KOPT-K1 (cell line): ENCODE measurements around the gene YTHDF2.
"Not testable (repeated sequence)": the region's sequence is repeated elsewhere in the genome, so short reads cannot be mapped to it uniquely, and the experiment has no call there.

Source experiments
- H3K27ac ChIP-seq: fragments of 200-600 bp; sonication (generic); 2 replicates; pipeline ENCODE4 v1.5.1; 2016; ENCODE audit warnings: antibody characterized with exemption, mild to moderate bottlenecking, low read depth, low read length; ENCODE audit not compliant: poor library complexity, severe bottlenecking
- H3K36me3 ChIP-seq: fragments of 200-600 bp; sonication (generic); 2 replicates; pipeline ENCODE4 v1.5.1; 2017; ENCODE audit warnings: antibody characterized with exemption, mild to moderate bottlenecking, low read length, moderate library complexity; ENCODE audit not compliant: insufficient read depth
- H3K9me3 ChIP-seq: fragments of 200-600 bp; sonication (generic); 2 replicates; pipeline ENCODE4 v1.5.1; 2017; ENCODE audit warnings: antibody characterized with exemption, low read length, mild to moderate bottlenecking; ENCODE audit not compliant: insufficient read depth, poor library complexity, severe bottlenecking

The YTHDF2 gene

DNA sequence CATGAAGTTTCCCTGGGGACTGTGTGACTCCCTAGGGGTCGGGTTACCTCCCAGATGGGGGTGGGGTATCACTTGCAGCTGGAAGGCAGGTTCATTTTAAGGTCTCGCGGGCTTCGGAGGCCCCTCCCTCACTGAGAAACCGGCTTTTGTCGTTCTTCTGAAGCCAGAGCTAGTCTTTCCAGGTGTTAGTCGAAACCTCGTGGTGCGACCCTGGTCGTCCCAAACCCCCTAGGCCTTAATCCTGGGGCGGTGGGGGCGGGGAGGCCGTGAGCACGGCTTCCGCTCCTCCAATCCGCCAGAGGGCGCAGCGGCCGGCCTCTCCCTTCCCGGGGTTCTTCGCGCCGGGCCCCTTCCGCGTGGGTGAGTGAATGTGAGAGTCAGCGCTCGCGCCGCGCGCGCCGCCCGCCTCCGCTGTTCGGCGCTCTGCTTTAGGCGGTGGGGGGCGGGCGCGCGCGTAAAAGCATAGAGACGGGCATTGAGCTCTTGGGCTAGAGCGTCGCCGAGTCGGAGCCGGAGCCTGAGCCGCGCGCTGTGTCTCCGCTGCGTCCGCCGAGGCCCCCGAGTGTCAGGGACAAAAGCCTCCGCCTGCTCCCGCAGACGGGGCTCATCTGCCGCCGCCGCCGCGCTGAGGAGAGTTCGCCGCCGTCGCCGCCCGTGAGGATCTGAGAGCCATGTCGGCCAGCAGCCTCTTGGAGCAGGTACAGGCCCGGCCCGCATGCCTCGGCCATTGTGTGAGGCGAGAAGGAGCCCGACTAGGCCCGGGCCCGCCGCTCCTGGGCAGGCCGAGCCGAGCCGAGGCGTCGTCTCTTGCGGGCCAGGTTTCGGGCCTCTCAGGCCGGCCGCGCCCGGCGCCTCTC lies at the start of gene YTHDF2:
TSS of gene YTHDF2 (plus strand) at position 491 of the 857 bp plus-strand sequence. CDS start at position 672, 181 bp downstream.
- Histone ChIP-seq H3K27ac (peak within 1 kb of the TSS; percentile 86), H3K9me3 (no peaks in the 10 kb centered on the region), H3K36me3 (peaks cover 35% of the 10 kb centered on the region)

DNA sequence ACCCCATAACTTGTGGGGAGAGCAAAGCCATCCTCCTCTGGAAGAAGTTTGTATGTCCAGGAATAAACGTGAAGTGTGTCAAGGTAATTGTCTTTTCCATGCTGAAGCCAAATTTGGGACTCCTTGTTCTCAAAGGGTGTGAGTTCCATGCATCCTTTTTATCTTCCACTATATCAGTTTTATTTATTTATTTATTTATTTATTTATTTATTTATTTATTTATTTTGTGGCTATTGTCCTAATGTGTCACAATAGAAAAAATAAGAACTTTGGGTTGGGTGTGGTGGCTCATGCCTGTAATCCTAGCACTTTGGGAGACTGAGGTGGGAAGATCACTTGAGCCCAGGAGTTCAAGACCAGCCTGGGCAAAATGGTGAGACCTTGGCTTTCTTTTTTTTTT lies 45.1 kb upstream of the YTHDF2 start:
- H3K9me3 ChIP-seq = not testable (repeated sequence)

DNA sequence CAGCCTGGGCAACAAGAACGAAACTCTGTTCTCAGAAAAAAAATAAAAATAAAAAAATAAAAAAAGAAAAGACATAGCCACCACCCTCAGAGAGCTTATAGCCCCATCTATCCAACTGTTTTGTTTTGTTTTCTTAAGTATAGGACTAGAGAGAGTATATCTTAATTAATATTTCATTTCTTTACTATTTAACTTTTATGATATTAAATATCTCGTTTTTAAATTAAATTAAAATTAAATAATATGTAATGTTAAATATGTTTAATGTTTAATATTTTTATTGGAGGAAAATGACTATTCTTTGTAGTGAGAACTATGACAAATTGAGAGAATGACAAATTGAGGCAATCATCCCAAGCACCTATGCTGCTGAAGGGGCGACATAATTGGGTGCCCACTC lies 33.1 kb upstream of the YTHDF2 start:
- Histone ChIP-seq H3K9me3 (no peaks in the 10 kb centered on the region), H3K36me3 (peaks cover 69% of the 10 kb centered on the region), H3K27ac (no peak overlapping the region)

More for the DNA sequence above, 45.1 kb upstream of the YTHDF2 start:
- not testable (repeated sequence) for H3K27ac ChIP-seq
- H3K36me3 ChIP-seq = peaks cover 58% of the 10 kb centered on the region

DNA sequence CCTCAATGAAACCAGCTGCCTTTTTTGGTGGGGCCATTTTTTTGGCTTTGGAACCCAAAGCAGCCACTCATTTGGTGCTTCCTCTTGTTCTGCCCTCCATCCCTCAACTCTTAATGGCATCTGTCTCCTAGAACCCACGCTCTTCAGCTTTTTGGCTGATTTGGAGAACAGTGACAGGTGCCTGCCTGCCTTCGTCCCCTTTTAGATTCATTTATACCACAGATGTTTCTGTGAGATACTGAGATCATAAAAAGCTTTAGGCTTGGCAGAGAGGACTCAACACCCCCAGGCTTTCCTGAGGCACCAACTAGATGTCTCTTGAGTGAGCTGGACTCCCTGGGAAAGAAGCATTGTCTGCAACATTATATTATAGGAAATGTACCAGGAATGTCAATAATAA lies 20.4 kb upstream of the YTHDF2 start:
- H3K9me3 ChIP-seq = no peaks in the 10 kb centered on the region
- no peak overlapping the region for H3K27ac ChIP-seq
- peaks cover 37% of the 10 kb centered on the region for H3K36me3 ChIP-seq

DNA sequence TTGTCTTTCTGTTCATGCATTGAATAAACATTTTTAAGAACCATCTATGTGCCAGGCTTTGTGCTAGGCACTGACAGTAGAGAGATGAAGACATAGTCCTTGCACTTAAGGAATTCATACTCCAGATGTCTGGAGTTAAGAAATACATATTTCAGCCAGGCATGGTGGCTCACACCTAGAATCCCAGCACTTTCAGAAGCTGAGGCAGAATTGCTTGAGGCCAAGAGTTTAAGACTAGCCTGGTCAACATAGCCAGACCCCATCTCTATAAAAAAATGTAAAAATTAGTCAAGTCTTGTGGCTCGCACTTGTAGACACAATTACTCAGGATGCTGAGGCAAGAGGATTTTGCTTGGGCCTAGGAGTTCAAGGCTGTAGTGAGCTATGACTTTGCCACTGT lies 18.6 kb upstream of the YTHDF2 start:
- Histone ChIP-seq H3K9me3 (no peaks in the 10 kb centered on the region), H3K27ac (no peak overlapping the region), H3K36me3 (peaks cover 23% of the 10 kb centered on the region)

DNA sequence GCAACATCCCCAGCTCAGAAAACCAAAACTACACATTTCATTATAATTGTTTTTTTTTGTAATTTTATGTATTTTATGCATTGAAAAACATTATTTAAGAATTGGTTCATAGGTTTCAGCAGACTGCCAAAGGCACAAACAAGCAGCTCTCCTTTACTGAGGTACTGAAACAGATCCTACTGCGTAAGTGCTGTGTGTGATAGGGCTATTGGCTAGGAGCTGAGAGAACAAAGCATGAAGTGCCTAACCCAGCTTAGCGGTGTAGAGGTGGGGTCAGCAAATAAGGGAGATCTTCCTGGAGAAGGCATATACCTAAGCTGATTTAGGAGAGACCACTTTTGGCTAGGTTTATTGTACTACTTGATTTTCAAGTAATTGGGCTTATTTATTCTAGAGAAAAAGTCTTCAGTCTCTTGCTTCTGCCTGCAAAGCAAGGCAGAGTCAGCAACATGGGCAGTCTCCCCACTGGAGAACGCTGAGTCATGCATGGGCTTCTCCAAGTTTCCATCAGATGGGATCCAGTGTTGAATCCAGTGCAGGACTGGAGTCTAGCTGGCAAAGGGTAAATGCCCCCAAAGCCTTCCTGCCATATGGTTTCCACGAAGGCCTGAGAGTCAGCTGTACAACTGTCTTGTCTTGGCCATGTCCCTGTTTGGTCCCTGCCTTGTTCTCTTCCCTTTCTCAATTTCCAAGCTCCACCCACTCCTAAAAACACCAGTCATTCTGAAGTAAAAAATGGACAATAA lies 18.0 kb upstream of the YTHDF2 start:
- no peaks in the 10 kb centered on the region for H3K9me3 ChIP-seq
- peaks cover 18% of the 10 kb centered on the region for H3K36me3 ChIP-seq
- H3K27ac ChIP-seq = no peak overlapping the region

DNA sequence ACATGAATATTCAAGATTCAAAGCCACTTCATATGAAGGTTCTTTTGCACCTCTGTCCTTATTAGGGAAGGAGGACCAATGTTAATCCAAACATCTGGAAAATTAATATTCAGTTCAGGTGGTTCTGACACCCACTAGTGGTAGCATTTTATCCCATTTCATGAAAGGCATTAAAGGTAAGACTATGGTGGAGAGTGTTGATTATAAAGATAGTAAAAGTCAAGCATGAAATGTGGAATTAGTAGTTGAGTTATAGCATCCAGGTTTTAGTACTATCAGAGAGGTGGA lies 17.5 kb upstream of the YTHDF2 start:
- H3K36me3 ChIP-seq = peaks cover 13% of the 10 kb centered on the region
- no peak overlapping the region for H3K27ac ChIP-seq
- H3K9me3 ChIP-seq = no peaks in the 10 kb centered on the region

DNA sequence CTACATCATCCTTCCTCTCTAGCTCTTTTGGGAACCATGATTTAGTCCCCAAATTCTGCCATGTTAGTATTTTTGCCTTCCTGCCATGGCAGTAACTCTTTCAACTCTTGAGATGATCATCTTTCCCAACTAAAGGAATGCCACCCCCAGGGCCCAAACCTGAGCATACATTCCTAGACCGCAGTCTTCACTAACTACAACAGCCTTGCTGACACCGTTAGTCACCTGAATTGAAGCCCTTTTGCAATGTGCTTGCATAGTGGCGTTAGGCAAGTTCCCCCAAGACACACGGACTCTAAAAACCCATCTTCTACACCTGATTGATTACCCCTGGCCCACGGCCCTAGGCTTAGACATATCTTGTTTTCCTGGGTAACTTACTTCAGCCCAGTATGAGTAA lies 16.4 kb upstream of the YTHDF2 start:
- H3K36me3 ChIP-seq = peaks cover 2% of the 10 kb centered on the region; the same call in 1 of the 2 replicates
- H3K9me3 ChIP-seq = no peaks in the 10 kb centered on the region
- no peak overlapping the region for H3K27ac ChIP-seq

DNA sequence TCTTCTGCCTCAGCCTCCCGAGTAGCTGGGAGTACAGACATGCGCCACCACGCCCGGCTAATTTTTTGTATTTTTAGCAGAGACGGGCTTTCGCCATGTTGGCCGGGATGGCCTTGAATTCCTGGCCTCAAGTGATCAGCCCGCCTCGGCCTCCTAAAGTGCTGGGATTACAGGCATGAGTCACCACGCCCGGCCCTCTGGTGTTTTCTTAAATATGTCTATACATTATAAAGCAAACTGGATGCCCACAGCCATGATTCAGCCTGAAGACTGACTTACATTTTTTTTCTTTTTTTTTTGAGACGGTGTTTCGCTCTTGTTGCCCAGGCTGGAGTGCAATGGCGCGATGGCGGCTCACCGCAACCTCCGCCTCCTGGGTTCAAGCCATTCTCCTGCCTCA lies 14.8 kb upstream of the YTHDF2 start:
- H3K9me3 ChIP-seq, H3K27ac ChIP-seq: not testable (repeated sequence)

DNA sequence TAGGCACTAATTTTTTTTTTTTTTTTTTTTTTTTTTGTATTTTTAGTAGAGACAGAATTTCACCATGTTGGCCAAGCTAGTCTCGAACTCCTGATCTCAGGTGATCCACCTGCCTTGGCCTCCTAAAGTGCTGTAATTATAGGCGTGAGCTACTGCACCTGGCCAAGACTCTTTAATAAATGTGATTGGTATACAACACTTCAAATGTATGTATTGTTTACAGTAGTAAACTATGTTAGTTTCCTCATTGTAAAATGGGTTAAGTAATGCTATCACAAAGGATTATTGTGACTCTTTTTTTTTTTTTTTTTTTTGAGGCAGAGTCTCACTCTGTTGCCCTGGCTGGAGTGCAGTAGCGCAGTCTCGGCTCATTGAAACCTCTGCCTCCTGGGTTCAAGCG lies 11.4 kb upstream of the YTHDF2 start:
- not testable (repeated sequence) for H3K9me3 ChIP-seq, H3K36me3 ChIP-seq, H3K27ac ChIP-seq

More for the DNA sequence above, 14.8 kb upstream of the YTHDF2 start:
- H3K36me3 ChIP-seq = not testable (repeated sequence)

DNA sequence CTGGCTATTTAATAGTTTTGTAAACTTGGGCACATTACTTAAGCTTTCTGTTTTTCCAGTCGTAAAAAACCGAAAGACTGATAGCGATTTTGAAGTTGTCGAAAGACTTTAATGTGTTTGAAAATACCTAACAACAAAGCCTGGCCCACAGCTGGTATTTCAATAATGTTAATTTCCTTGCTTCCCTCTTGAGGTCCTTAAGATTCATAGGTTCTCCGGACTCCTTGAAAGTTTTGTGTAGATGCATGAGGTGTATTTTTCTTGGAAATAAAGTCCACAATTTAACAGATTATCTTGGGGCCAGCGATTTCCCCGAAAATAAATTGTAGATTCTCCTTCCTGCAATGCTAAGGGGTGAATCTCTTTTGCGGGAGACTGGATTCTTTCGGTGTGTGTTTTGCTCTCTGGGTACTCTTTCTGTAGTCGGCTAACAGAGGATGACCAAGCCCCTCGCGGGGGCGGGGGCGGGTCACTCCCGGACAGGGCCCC lies 735 bp upstream of the YTHDF2 start:
- H3K9me3 ChIP-seq = no peaks in the 10 kb centered on the region
- peaks cover 28% of the 10 kb centered on the region for H3K36me3 ChIP-seq
- peak overlapping the region; percentile 86 for H3K27ac ChIP-seq

DNA sequence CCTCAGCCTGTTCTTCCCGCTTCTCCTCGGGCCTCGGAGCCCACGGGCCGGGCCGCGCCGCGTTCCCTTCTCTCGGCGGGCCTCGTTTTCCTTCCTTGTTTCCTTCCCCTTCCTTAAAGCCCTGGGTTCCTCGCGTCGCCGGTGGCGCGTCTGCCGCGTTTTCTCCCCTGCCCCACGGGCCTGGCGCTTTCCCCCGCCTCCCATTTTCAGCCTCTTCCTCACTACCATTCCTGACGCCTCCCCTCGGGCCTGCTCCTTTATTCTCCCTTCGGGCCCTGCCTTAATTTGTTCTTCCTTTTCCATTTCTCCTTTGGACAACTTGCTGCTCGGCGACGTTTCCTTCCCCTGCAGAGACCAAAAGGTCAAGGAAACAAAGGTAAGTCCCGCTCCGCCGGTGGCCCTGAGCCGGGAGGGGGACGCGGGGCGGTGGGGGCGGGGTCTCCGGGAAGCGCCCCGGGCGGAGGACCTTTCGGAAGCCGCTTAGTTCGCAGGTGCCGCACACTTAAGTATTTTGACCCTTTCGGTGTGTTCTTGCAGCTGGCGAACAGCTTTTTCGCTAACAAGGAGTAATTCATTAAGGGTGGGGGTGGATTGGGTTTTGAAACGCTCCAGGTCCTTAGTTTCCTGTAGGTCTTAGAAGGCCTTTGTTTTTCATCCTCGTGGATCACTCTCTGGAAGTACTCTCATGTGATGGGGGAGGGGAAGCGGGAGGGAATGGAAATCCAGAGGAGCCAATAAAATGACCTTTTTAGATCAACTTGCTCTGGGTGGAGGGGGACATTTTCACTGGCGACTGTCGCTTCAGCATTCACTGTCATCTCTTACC lies 780 bp downstream of the YTHDF2 start:
- no peaks in the 10 kb centered on the region for H3K9me3 ChIP-seq
- H3K27ac ChIP-seq = peak overlapping the region; percentile 86
- H3K36me3 ChIP-seq = peaks cover 44% of the 10 kb centered on the region

DNA sequence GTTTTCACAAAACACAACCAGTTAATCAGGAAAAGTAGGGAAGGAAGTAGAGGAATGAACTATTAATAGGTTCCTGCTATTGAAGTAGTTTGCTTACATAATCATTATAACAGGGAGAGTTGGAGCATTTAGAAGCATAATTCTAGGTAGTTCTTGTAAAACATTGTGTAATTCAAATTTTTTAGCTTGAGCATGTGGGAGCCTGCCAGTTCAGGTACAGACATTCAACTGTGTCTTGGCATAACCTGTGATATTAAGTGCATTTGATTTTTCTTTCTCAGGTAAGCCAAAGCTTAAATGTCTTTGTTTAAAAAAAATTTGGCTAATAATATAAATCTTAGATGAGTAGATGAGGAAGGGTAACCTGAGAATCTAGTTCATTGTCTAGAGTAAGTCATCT lies 3.4 kb downstream of the YTHDF2 start:
- Histone ChIP-seq H3K36me3 (peaks cover 70% of the 10 kb centered on the region), H3K9me3 (no peaks in the 10 kb centered on the region), H3K27ac (no peak overlapping the region)

DNA sequence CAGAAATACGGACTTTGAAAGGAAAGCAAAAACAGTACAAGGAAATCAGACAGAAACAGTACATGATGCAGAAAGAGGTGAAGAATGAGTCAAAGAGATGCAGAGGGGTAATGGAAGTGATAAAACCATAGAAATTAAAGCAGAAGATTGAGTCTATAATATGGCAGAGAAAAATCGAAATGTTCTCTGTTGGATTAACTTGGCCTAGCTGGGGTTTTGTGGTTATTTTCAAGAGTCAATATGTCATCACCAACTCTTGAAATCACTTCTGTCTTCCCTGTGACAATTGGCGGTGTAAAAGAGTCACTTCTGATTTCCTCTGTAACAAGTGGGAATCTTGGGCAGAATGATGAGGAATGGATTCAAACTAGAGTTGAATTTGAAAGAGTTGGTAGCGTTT lies 7.4 kb downstream of the YTHDF2 start:
- Histone ChIP-seq H3K36me3 (peaks cover 100% of the 10 kb centered on the region), H3K9me3 (no peaks in the 10 kb centered on the region), H3K27ac (no peak overlapping the region)

DNA sequence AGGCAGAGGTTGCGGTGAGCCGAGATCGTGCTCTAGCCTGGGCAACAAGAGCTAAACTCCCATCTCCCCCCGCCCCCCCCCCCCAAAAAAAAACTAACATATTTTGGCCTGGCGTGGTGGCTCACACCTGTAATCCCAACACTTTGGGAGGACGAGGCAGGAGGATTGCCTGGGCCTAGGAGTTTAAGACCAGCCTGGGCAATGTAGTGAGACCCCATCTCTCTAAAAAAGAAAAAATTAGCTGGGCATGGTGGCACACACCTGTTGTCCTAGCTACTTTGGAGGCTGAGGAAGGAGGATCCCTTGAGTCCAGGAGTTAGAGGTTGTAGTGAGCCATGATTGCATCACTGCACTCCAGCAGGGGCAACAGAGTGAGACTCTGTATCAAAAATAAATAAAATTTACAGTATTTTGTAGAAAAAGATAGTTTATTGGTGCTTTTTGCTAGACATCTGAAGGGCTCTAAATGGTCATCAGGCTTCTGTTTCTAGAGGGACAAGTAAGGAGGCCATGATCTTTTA lies 9.0 kb downstream of the YTHDF2 start:
- Histone ChIP-seq H3K9me3 (no peaks in the 10 kb centered on the region), H3K27ac (no peak overlapping the region), H3K36me3 (peaks cover 100% of the 10 kb centered on the region)
